GM19468 (cell line): Measurements from ENCODE around the gene PLEKHM2.

ENCODE experiments used
- ATAC-seq: cut with Tn5 transposase; IDR thresholded peaks from one replicate; pipeline ENCODE4 v1.9.1; 2021; ENCODE audit warnings: mild to moderate bottlenecking, moderate library complexity, moderate number of reproducible peaks; ENCODE audit not compliant: unreplicated experiment; ENCODE audit errors: extremely low read depth

PLEKHM2 gene

DNA sequence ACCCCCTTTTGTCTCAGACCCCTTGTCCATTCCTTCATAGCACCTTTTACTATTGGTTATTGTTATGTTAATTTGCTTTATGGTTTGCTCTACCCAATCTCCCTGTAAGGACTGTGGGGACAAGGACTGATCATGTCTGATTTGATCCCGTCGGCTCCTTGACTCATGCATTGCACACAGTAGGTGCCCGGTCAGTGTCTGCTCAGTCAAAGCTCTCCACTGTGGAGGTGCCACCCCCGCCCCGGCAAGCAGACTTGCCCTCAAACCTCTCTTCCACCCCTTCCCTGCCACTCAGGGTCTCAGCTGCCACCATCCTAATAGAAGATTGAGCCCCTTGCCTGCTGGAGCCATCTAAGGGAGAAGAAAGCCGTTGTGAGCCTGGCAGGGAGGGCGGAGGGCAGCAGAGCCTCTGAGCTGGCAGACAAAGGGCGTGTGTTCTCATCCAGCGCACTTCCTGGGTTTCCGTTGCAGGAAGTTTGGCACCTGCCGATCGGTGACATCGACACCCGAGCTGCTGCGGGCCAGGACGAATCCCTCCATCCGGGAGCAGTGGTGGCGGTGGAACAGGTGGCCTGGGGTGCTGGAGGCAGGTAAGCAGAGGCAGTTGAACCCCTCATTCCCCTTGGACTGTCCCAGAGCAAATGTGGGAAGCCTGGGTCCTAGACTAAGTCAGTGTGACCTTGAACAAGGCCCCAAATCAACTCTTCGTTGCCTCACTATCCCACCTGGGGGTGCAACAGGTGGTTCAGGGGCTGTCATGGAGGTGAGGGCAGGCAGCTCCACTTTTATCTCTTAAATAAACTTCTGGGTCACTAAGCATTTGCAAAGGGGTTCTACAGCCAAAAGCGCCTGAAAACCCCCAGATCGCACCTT, 72.3 kb downstream of the PLEKHM2 start:
- ATAC-seq = no peak

DNA sequence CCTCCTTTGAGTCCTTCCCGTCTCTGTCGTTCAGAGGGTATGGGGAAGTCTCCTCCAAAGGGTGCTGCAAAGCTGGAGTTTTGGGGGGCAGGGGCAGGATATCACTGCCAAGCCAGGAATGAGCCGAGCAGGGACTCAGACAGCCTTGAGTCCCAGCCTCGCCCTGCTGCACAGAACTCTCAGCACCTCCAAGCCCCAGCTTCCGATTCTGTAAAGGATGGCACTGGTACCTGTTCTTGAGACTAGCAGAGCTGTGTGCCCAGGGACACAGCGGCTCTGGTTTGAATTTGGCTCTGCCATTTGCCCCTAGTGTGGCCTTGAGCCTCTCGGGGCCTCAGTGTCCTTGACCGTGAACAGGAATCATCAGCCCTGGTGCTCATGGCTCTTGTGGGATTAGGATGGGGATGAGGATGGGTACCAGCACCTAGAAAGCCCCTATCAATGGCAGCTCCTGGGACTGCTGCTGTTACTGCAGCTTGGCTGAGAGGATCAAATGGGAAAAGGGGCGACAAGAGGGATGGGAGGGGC, 73.0 kb downstream of the PLEKHM2 start:
- ATAC-seq = no peak

DNA sequence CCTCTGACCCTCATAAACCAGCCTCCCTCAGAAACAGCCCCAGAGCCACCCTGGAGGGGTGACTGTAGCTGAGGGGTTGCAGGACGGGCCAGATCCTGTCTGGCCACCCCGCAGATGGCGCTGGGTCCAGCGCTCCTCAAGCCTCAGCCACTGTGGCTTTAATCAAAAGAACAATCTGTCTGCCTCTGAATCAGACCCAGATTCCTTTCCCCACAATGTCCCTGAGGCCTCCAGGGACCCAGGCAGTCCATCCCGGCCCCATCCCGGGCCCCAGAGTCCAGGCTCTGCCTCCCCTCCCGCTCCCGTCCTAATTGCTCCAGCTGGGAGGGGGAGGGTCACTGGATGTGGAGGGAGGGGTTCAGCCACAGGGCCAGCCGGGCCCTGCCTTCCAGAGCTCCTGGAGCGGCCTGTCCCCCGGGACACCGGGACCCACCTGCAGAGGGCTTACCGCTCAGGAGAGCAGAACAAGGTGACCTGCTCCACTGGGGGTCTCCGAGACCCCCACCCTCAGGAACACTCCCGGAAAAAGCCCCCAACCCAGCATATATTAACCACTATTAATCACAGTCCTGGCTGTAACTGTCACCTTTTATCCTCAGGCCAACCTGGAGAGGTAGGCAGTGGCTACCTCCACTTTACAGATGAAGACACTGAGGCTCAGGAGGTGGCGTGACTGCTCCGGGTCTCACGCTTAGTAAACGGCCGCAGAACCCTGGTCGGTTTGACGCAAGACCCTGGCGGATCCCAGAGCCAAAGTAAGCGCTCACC, 73.6 kb downstream of the PLEKHM2 start:
- ATAC-seq = no peak

DNA sequence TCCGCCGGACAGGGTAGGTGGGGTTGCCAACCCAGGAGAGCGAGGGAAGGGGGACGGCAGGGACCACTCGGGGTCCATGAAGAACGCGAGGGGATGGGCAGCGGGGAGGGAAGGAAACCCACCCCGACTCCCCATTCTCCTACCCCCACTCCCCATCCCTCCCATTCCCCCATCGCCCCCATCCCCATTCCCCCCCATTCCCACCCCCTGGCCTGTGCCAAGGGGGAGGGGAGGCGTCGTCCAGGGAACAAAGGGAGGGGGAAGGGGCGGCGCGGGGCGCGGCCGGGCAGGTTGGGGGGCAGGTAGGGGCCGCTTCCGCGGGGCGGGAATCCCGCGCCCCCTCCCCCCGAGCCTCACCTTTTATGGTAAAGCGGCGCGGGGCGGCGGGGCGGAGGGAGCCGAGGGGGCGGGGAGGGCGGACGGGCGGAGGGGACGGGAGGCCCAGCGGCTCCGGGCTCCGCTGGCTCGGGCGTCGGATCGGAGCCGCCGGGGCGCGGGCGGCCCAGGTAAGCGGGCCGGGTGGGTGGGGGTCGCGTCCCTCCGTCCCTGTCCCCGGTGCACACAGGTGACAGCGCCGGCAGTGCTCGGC, 74.3 kb downstream of the PLEKHM2 start, which contains the start of gene FBLIM1:
FBLIM1 (plus strand) TSS at position 453 of the 589 bp plus-strand sequence. CDS start 6,189 bp downstream, outside the sequence.
- no peak for ATAC-seq

DNA sequence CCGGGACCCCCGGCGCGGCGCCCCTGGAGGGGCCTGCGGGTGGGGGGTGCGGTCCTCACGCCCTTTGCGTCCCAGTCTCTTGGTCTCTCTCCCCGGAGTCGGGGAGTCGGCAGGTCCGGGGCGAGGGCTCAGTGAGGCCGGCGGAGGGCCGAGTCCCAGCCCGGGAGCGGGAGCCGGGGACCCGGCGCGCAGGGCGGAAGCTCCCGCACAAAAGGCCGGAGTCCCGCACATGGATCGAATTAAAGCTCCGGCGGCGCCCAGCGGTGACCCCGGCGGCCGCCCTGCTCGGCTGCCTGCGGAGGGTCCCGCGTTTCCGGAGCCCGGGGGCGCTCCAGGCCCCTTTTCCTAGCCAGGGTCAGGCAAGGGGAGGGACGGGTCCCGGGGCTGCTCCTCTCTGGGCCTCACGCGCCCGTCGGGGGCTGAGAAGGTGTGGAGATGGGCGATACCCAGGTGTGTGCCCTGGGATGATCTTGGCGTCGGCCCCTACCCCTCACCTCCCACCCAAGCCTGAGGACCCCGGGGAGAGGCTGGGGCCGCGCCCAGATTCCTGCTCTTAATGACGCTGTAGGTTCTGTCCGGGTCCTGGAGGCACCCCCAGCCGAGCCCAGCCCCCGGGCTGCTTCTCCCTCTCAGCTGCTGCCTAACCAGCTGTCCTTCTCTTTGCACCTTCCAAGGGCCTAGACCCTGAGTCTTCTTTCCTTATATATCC, 75.0 kb downstream of the PLEKHM2 start:
- no peak for ATAC-seq

DNA sequence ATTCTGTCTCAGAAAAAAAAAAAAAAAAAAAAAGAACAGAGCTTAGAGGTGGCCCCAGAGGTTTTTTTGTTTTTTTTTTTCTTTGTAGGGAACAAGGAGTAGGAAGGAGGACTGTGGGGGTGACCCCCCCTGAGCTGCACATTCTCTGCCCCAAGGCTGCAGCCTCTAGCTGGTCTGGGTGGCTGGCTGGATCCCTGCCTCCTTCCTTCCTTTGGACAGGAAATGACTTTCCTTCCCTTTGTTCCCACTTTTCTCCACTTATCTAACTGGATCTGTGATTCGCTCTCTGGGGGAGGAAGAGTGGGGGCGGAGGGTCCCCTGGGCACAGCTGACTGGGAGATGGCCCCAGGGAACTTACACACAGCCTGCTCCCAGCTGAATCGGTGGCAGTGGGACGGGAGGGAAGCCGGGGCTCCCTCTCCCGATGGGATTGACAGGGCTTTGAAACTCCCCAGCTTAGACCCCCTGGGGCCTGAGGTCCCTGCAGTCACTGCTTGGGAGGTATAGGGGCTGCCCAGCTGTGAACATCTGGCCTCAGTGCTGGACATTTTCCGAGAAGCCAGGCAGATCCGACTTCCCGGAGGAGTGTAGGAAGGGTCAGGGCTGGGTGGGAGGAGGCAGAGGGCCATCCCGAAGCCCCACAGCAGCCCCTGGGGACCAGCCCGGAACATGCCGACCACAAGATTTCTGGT, 76.5 kb downstream of the PLEKHM2 start:
- no peak for ATAC-seq

DNA sequence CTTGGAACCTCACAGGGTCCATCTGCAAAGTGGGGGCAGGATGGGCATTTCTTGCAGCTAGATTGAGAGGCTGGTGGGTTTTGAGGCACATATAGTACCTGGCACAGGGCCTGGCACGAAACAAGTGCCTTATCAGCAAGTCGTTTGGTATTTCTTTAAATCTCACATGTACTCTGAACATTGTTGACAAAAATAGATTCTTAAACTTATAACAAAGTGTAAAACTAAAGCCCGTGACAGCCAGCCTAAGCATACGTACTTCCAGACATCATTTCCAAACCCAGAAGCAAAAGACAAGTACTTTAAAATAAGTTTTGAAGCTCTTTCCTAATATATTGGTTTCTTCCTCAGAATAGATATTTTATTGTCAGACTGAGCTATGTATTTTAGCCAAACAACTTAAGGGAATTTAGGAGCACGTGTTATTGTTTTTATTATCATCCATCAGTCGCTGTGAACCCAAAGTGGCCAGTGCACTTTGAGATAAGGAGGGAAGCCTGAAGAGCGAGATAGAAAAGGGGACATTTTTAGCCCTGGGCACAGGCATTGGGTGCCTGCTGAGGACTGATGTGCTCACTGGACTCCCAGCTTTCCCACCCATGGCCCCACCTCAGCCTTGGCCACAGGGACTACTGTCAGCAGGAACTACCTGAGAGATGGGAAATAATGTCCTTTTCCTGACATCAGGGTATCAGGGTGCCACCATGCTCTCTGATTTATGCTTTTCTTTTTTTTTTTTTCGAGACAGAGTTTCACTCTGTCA, 77.4 kb downstream of the PLEKHM2 start:
- ATAC-seq = no peak

DNA sequence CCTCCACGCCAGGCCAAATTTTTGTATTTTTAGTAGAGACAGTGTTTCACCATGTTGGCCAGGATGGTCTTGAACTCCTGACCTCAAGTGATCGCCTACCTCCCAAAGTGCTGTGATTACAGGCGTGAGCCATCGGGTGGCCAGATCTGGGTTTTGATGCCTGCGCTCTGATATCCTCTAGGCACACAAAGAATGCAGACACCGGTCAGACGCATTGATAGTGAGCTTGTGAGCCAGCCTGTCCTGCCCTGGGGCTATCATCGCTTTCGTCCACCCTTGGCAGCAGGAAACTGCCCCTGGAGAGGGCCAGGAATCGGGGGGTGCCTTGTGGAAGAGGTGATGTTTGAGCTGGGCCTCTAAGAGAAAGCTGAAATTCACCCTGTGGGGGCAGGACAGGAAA, 78.4 kb downstream of the PLEKHM2 start:
- no peak for ATAC-seq

DNA sequence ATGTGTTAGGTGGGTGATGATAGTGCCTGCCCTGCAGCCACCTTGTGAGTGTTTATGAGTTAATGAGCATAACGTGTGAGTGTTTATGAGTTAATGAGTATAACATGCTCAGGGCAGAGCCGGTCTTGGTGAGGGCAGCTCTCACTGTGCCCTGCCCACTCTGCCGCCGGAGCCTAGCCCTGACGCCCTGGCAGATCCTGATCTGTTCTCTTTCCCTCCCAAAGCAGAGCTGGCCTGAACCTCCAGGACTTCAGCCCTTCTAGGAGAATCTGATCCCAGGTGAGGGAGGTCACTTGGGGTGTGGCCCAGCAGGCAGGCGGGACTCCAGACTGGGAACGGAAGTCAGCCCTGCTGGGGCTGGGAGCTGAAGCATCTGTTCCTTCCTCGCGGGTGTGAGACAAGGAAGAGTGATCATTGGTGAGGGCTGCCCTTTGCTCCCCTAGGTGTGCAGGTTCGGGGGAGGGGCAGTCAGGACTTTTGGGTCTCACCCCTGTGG, 80.2 kb downstream of the PLEKHM2 start:
- no peak for ATAC-seq

DNA sequence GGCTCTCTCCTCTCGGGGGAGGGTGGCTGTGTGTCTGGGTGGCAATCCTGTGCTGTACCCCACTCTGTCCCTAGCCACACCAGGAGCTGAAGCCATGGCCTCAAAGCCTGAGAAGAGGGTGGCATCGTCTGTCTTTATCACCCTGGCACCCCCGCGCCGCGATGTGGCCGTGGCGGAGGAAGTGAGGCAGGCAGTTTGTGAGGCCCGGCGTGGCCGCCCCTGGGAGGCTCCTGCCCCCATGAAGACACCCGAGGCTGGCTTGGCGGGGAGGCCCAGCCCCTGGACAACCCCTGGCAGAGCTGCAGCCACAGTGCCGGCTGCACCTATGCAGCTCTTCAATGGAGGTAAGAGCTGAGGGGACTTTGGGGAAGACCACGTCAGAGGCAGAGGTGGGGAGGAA, 80.8 kb downstream of the PLEKHM2 start:
- no peak for ATAC-seq

DNA sequence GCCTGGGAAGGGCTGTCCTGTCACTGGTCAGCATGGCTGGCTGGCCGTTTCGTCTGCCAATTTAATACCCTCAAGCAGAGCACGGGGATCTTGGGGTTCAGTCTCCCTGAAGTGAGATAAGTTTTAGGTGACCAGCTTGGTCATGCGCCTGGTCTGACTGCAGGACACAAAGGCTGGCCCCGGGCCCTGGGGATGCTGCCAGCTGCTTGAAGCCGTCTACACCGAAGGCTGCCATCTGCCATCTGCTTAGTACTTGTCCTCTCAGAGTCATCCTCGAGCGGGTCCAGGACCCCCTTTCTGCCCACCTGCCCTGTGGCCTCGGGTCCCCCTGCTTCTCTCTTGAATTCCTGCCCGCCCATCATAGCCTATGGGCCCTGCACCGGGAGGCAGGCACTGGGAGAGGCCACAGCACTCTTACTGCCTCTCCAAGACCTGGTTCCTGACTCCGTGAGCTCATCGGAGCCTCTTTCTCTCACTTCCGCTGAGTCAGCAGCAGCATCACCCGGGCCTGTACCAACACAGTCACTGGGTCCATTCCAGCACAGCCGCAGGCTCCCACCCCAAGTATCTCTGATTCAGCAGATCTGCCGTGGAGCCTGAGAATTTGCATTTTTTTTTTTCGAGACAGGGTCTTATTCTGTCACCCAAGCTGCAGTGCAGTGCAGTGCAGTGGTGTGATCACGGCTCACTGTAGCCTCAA, 81.5 kb downstream of the PLEKHM2 start:
- ATAC-seq = no peak

DNA sequence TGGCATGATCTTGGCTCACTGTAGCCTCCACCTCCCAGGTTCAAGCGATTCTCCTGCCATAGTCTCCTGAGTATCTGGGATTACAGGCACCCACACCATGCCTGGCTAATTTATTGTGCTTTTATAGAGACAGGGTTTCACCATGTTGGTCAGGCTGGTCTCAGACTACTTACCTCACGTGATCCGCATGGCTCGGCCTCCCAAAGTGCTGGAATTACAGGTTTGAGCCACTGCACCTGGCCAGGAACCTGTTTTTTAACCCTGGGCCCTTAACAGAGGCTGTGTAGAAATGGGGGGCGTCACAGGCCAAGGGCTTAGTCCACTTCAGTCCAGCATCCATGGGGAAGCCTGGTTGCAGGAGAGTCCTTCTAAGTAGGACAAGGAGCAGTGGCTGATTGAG, 83.8 kb downstream of the PLEKHM2 start:
- ATAC-seq = no peak

DNA sequence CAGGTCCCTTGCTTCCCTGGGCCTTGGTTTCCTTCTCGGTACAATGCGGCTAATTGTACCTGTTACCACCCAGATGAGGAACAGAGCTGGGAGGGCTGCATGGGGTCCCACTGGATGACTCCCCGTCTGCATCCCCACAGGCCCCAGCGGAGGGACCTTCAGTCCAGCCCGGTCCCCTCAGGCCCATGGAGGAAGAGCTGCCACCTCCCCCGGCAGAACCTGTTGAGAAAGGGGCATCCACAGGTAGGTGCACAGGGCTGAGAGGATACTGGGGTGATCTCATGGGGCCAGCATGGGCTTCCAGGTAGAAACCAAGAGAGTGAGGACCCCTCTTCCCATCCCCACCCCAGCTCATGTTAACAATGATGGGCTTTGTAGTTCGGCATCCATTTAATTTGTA, 84.3 kb downstream of the PLEKHM2 start:
- no peak for ATAC-seq

DNA sequence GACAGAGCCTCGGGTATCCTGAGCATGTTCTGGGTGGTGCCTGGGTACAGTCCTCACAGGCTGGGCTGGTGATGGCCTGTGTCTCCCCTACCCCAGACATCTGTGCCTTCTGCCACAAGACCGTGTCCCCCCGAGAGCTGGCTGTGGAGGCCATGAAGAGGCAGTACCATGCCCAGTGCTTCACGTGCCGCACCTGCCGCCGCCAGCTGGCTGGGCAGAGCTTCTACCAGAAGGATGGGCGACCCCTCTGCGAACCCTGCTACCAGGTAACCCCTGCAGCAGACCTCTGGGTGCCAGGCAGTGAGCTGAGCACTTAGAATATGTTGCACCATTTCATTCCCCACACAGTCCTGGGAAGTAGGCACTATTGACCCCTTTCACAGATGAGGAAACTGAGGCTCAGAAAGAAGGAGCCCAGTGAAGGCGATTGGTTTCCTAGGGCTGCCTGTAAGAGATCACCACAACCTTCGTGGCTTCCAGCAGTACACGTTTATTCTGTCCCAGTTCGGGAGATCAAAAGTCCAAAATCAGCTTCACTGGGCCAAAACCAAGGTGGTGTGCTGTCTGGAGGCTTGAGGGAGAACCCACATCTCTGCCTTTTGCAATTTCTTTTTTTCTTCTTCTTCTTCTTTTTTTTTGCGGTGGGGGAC, 86.3 kb downstream of the PLEKHM2 start:
- no peak for ATAC-seq

DNA sequence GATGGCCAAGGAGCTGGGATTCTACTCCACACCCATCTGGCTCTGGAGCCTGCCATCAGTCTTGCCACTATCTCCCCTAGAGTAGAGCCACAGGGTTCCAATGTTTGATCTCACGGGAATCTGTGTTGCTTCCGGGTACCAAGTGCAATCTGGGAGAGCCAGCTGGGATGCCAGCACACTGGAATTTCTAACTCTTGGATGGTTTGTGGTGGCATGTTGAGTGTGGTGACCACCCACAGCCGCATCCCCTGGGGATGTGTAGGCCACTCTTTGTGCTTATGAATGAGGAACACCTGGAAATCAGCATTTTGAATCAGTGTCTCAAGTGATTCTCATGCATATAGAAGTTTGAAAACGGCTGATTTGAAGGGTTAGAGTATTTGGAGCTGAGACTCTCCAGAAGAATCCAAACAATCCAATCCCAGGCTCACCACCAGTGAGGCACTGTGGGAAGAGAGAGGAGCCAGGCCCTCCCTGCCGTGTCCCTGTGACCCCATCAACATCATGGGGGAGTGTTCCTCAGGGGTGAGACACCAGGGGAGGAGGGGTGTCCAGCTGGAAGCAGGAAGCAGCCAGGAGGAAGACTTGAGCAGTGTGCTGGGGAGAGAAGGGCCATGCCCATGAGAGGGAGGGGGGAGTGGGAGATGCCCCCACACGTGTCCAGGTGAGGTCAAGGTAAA, 87.9 kb downstream of the PLEKHM2 start:
- no peak for ATAC-seq

DNA sequence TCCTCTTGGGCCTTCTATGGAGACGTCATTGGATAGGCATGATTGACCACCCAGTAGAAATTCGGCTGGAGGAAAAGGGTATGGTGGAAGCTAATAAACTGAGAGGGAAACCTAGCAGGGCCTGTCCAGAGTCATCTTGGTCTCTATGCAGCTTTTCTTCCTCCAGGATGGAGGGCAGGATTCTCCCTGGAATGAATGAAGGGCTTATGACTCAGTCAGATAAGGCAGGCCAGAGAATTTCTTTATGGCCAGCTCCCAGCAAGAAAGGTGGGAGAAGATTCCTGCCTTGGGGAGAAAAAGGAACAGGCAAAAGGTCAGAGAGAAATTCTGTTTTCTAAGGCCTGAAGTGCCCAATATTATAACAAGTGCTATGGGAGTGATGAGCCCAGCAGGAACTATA, 91.6 kb downstream of the PLEKHM2 start:
- ATAC-seq = no peak
